ENCODE data around the gene CELA1.

The CELA1 gene
- 0 to 0.35 (median 0.19) reads per million in 3 donors for total RNA-seq

DNA sequence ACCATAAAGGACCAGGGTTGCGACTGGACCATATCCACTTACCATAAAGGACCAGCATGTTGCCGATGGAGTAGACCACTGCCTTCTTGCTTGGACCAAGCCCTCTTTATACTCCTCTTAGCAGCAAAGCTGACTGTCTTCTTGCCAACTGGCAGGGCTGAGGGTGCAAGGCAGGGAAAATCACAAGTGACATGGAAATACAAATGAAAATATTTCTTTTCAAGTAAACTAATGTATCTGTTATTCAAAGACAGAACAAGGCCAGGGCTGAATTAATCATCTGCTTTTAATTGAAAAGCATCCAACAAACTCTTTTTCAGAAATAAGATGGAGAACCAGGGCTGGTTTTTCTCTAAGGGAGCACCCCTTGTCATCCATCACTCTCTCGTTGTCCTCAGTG, at the start of gene CELA1:
TSS of gene CELA1 (minus strand) at position 99 of the 400 bp plus-strand sequence. CDS start at position 58, 41 bp downstream.
- Histone ChIP-seq H3K4me3 (ENCODE audit: insufficient read depth, low read depth, low read length, poor library complexity, severe bottlenecking) (no peak within 1 kb of the TSS), H3K9me3 (ENCODE audit: control insufficient read depth, low read length) (no peaks in the 10 kb centered on the region), H3K4me1 (ENCODE audit: control insufficient read depth, insufficient read depth, low read length, poor library complexity, severe bottlenecking) (no peaks in the 10 kb centered on the region), H3K36me3 (ENCODE audit: control insufficient read depth, insufficient read depth, low read length) (no peaks in the 10 kb centered on the region), H3K27me3 (replicated peaks; ENCODE audit: control insufficient read depth, insufficient read depth, low read length, poor library complexity, severe bottlenecking) (no peaks in the 10 kb centered on the region), H3K27ac (ENCODE audit: insufficient read depth, low read length, poor library complexity, severe bottlenecking) (no peak within 1 kb of the TSS)
- DNase-seq = no peak

GRCh38 chr12:51395283-51396230, 49.1 kb upstream of the CELA1 start:
- peaks cover 49% of the 10 kb centered on the region for H3K4me1 ChIP-seq (ENCODE audit: control insufficient read depth, insufficient read depth, low read length, poor library complexity, severe bottlenecking)
- H3K27ac ChIP-seq (ENCODE audit: insufficient read depth, low read length, poor library complexity, severe bottlenecking) = peak overlapping the region; percentile 64
- H3K36me3 ChIP-seq (ENCODE audit: control insufficient read depth, insufficient read depth, low read length) = no peaks in the 10 kb centered on the region
- DNase-seq = no peak
- no peaks in the 10 kb centered on the region for H3K9me3 ChIP-seq (ENCODE audit: control insufficient read depth, low read length)
- no peaks in the 10 kb centered on the region for H3K27me3 ChIP-seq (replicated peaks; ENCODE audit: control insufficient read depth, insufficient read depth, low read length, poor library complexity, severe bottlenecking)
- peak overlapping the region; percentile 4 for H3K4me3 ChIP-seq (ENCODE audit: insufficient read depth, low read depth, low read length, poor library complexity, severe bottlenecking)

DNA sequence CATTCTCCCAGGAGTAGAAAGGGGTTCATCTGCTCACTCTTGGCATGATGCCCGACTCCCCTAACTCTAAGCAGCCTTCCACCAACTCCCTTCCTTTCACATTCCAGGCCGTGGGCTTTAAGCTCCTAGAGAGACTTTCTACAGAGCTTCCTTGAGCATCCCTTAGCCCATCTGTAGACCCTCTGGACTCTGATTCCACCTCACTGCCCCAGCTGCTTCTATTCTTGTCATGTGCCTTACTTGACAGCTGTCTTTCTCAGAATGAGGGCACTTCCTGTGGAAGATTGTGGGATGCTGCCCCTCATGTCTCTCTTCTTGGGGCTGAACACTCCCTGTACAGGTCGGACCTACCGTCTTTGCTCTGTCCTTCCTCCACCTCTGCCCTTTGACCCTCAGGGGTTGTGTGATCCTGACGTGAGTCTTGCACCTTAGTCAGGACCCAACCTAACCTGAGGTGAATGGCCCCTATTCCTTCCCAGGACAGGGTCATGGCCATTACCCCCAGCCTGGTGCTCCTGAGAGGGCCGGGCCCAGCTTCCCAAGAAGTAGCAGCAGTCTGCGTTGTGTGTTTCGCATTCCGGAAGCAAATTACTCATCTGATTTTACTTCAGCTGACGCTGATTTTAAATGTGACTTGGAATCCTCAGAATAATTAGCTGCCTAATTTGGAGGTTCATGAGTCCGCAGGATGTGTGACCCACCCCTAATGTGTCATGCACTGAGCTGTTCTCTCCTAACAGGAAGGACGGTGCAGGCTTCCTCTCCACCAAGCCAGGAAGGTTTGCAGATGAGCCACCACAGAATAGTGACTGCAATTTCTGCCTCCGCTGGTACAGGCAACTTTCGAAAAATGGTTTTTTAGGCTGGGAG, 47.4 kb upstream of the CELA1 start:
- DNase-seq = peak; percentile 20 to 61 (median 34)
- H3K36me3 ChIP-seq (ENCODE audit: control insufficient read depth, insufficient read depth, low read length) = no peaks in the 10 kb centered on the region
- no peak overlapping the region for H3K4me3 ChIP-seq (ENCODE audit: insufficient read depth, low read depth, low read length, poor library complexity, severe bottlenecking)
- no peaks in the 10 kb centered on the region for H3K9me3 ChIP-seq (ENCODE audit: control insufficient read depth, low read length)
- peak overlapping the region; percentile 64 for H3K27ac ChIP-seq (ENCODE audit: insufficient read depth, low read length, poor library complexity, severe bottlenecking)
- H3K4me1 ChIP-seq (ENCODE audit: control insufficient read depth, insufficient read depth, low read length, poor library complexity, severe bottlenecking) = peaks cover 58% of the 10 kb centered on the region
- no peaks in the 10 kb centered on the region for H3K27me3 ChIP-seq (replicated peaks; ENCODE audit: control insufficient read depth, insufficient read depth, low read length, poor library complexity, severe bottlenecking)

DNA sequence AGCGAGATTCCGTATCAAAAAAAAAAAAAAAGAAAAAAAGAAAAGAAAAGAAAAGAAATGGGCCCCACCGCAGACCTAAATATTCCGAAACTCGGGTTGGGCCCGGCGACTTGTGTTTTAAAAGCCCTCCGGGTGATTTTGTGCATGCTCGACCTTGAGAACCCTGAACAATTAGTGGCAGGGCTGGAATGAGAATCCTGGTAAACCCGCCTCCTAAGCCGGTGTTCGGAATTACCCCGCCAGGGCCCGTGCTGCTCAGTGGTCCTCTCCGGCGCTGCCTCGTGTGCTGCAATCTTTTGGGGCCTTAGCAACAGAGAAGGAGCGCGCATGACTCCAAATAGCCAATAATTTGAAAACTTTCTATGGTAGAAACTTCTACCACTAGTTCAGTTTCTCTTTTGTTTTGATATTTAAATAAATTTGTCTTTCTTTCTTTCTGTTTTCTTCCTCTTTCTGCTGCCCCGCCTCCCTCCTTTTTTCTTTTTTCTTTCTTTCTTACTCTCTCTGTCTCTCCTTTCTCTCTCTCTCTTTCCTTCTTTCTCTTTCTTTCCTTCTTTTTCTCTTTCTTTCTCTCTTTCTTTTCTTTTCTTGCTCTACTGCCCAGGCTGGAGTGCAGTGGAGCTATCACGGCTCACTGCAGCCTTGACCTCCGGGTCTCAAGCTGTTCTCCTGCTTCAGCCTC, 46.2 kb upstream of the CELA1 start:
- no peak for DNase-seq
- Histone ChIP-seq H3K4me1 (ENCODE audit: control insufficient read depth, insufficient read depth, low read length, poor library complexity, severe bottlenecking) (peaks cover 58% of the 10 kb centered on the region), H3K4me3 (ENCODE audit: insufficient read depth, low read depth, low read length, poor library complexity, severe bottlenecking) (no peak overlapping the region), H3K27me3 (replicated peaks; ENCODE audit: control insufficient read depth, insufficient read depth, low read length, poor library complexity, severe bottlenecking) (no peaks in the 10 kb centered on the region), H3K9me3 (ENCODE audit: control insufficient read depth, low read length) (no peaks in the 10 kb centered on the region), H3K27ac (ENCODE audit: insufficient read depth, low read length, poor library complexity, severe bottlenecking) (no peak overlapping the region), H3K36me3 (ENCODE audit: control insufficient read depth, insufficient read depth, low read length) (no peaks in the 10 kb centered on the region)

DNA sequence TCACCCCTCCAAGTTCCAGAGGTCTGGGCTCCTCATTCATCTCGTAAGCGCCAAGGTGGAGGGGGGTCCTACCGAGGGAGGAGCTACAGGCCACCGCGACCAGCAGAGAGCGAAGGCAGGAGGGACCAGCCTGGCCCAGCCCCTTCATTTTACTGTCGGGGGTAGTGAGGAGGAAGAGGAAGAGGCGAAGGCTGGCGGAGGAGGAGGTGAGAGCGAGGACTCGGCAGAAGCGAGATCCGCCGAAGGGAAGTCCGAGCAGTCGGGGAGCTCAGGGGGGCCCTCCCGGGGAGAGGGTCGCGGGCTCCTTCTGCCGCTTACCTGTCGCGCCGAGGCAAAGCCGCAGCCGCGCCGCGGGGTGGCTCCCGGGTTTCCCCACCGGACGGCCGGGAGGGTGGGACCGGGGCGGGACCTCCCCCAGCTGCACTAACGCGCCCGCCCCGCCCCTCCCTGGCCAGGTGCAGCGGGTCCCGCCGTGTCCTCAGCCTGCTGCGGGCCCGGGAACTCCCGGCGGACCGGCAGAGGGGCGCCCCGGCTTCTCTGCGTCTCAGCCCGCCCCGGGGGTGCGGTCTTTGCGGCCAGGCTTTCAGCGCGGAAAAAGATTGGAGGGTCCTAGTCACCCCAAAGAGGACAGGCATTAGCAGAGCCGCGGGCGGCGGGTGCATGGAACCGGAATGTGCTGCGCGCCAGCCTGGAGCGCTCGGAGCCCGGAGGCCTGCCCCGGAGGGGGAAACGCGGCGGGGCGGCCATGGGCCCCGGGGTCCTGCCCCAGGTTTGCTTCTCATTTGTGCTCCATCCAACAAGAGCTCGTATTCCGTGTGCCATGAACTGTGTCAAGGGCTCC, 45.0 kb upstream of the CELA1 start, which contains the start of gene GALNT6:
TSS of gene GALNT6 (minus strand) at position 124 of the 841 bp plus-strand sequence. CDS start 11,625 bp downstream, outside the sequence.
- Histone ChIP-seq H3K9me3 (ENCODE audit: control insufficient read depth, low read length) (no peaks in the 10 kb centered on the region), H3K27me3 (replicated peaks; ENCODE audit: control insufficient read depth, insufficient read depth, low read length, poor library complexity, severe bottlenecking) (no peaks in the 10 kb centered on the region), H3K27ac (ENCODE audit: insufficient read depth, low read length, poor library complexity, severe bottlenecking) (peak within 1 kb of the TSS; percentile 65), H3K4me3 (ENCODE audit: insufficient read depth, low read depth, low read length, poor library complexity, severe bottlenecking) (peak within 1 kb of the TSS; percentile 69), H3K4me1 (ENCODE audit: control insufficient read depth, insufficient read depth, low read length, poor library complexity, severe bottlenecking) (peaks cover 58% of the 10 kb centered on the region), H3K36me3 (ENCODE audit: control insufficient read depth, insufficient read depth, low read length) (no peaks in the 10 kb centered on the region)
- peak; percentile 69 to 78 (median 73) for DNase-seq

DNA sequence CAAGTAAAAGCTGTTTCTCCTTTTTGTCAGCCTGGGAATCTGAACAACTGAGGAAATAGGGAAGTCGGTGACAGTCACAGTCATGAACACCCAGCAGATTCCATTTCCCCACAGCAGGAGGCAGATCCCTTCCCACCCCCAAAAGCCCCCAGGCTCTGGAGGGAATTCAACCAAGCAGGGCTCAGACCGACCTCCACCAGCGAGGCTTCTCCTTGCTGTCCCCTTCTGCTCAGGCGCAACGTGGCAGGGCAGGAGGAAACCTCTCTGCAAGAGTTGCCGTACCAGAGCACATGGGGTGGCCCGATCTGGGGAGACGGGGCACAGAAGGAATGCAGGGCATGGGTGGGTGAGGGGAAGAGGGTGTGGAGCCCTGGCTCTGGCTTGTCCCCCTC, 44.4 kb upstream of the CELA1 start:
- peaks cover 54% of the 10 kb centered on the region for H3K4me1 ChIP-seq (ENCODE audit: control insufficient read depth, insufficient read depth, low read length, poor library complexity, severe bottlenecking)
- H3K4me3 ChIP-seq (ENCODE audit: insufficient read depth, low read depth, low read length, poor library complexity, severe bottlenecking) = peak overlapping the region; percentile 69
- peak overlapping the region; percentile 65 for H3K27ac ChIP-seq (ENCODE audit: insufficient read depth, low read length, poor library complexity, severe bottlenecking)
- H3K9me3 ChIP-seq (ENCODE audit: control insufficient read depth, low read length) = no peaks in the 10 kb centered on the region
- DNase-seq = no peak
- no peaks in the 10 kb centered on the region for H3K27me3 ChIP-seq (replicated peaks; ENCODE audit: control insufficient read depth, insufficient read depth, low read length, poor library complexity, severe bottlenecking)
- no peaks in the 10 kb centered on the region for H3K36me3 ChIP-seq (ENCODE audit: control insufficient read depth, insufficient read depth, low read length)

GRCh38 chr12:51390457-51390856, 44.0 kb upstream of the CELA1 start:
- Histone ChIP-seq H3K9me3 (ENCODE audit: control insufficient read depth, low read length) (no peaks in the 10 kb centered on the region), H3K4me1 (ENCODE audit: control insufficient read depth, insufficient read depth, low read length, poor library complexity, severe bottlenecking) (peaks cover 50% of the 10 kb centered on the region), H3K27me3 (replicated peaks; ENCODE audit: control insufficient read depth, insufficient read depth, low read length, poor library complexity, severe bottlenecking) (no peaks in the 10 kb centered on the region), H3K36me3 (ENCODE audit: control insufficient read depth, insufficient read depth, low read length) (no peaks in the 10 kb centered on the region), H3K27ac (ENCODE audit: insufficient read depth, low read length, poor library complexity, severe bottlenecking) (no peak overlapping the region), H3K4me3 (ENCODE audit: insufficient read depth, low read depth, low read length, poor library complexity, severe bottlenecking) (peak overlapping the region; percentile 69)
- DNase-seq = no peak

DNA sequence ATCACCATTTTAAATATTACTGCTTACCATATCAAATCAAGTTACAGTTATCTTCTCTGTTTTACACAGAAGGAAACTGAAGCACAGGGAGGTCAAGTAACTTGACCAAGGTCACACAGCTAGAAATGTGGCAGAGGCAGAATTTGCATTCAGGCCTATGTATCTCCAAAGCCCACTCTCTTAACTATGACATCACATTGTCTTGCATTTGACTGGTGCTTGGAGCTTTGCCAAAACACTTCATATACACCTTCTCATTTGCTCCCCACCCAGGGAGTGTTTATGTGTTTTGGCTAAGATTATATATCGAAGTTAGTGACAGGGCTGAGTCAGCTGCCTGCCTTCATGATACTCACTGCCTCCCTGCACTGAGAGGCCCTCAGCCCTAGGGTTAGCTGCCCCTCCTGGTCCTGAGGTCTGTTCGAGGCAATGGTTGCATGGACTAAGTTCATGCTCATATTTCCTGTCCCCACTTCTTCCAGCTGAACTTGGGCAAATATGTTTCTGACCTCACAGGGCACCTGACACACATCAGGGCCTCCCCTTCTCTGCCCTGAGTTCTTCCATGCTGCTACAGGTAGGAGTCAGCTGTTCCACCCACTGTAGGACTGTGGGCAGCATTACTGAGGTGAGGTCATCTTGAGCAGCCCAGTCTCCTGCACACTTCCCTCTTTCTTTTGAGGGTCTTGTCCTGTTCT, 43.0 kb upstream of the CELA1 start:
- no peak for DNase-seq
- no peaks in the 10 kb centered on the region for H3K9me3 ChIP-seq (ENCODE audit: control insufficient read depth, low read length)
- no peak overlapping the region for H3K4me3 ChIP-seq (ENCODE audit: insufficient read depth, low read depth, low read length, poor library complexity, severe bottlenecking)
- H3K36me3 ChIP-seq (ENCODE audit: control insufficient read depth, insufficient read depth, low read length) = no peaks in the 10 kb centered on the region
- peaks cover 41% of the 10 kb centered on the region for H3K4me1 ChIP-seq (ENCODE audit: control insufficient read depth, insufficient read depth, low read length, poor library complexity, severe bottlenecking)
- no peaks in the 10 kb centered on the region for H3K27me3 ChIP-seq (replicated peaks; ENCODE audit: control insufficient read depth, insufficient read depth, low read length, poor library complexity, severe bottlenecking)
- H3K27ac ChIP-seq (ENCODE audit: insufficient read depth, low read length, poor library complexity, severe bottlenecking) = no peak overlapping the region
